Activated CD8-positive, alpha-beta T cell treated with anti-CD3 and anti-CD28 coated beads for 36 hours (primary cell): ENCODE measurements around the gene TTC23. TPM values are rescaled to one million over a fixed set of nuclear protein-coding genes. Genes with fewer than 3 reads are reported as not detected.

Experiments used
- ATAC-seq: fragments of 200-7000 bp; cut with Tn5 transposase; one replicate; pipeline ENCODE4 v1.10.0; 2021; ENCODE audit warnings: mild to moderate bottlenecking, moderate library complexity
- CTCF ChIA-PET: fragments of 350-600 bp; sonication (Branson Sonifier 250); formaldehyde crosslinking; loops from one replicate; lab custom pipeline; 2021; ENCODE audit warnings: antibody characterized with exemption; lab: Charles Lee
- POLR2A ChIA-PET: fragments of 350-600 bp; sonication (Branson Sonifier 250); formaldehyde crosslinking; loops from one replicate; lab custom pipeline; 2021; ENCODE audit warnings: antibody characterized with exemption; lab: Charles Lee
- DNase-seq: peaks from one replicate; pipeline ENCODE4 v3.0.0-alpha.2; 2020
- H3K27ac Mint-ChIP-seq: one replicate; pipeline ENCODE4 v1.8.0; 2021; ENCODE audit warnings: mild to moderate bottlenecking, mixed read lengths
- H3K27me3 Mint-ChIP-seq: one replicate; pipeline ENCODE4 v1.8.0; 2021; ENCODE audit warnings: mixed read lengths
- H3K36me3 Mint-ChIP-seq: one replicate; pipeline ENCODE4 v1.8.0; 2021; ENCODE audit warnings: low read depth, mixed read lengths
- H3K4me1 Mint-ChIP-seq: one replicate; pipeline ENCODE4 v1.8.0; 2021; ENCODE audit warnings: low read depth, mixed read lengths
- H3K4me3 Mint-ChIP-seq: one replicate; pipeline ENCODE4 v1.8.0; 2021; ENCODE audit warnings: mild to moderate bottlenecking, moderate library complexity, mixed read lengths
- H3K9me3 Mint-ChIP-seq: one replicate; pipeline ENCODE4 v1.8.0; 2021; ENCODE audit warnings: mixed read lengths
- CTCF ChIP-seq: fragments of 200-600 bp; IDR thresholded peaks from one replicate; pipeline ENCODE4 v1.8.0; 2022; ENCODE audit warnings: antibody characterized with exemption, mild to moderate bottlenecking
- intact Hi-C: fragments of 100-400 bp; cut with micrococcal nuclease; formaldehyde crosslinking; loops from one replicate; pipeline ENCODE4 v1.10.0; 2022
- total RNA-seq, 2 experiments: library from RNA; stranded (reverse); gene quantifications; one replicate each; pipeline ENCODE4 v1.2.3, GENCODE V29; 2021

The TTC23 gene
- total RNA-seq, 2 experiments from 2014 or later: 4.3 to 4.4 TPM

GRCh38 chr15:99211926-99212325 is 37.5 kb downstream of the TTC23 start:
- intact Hi-C loops: loop anchor here (2.0 kb wide), 1 partner anchor 109 kb away; no protein-coding TSS in a partner anchor
- H3K27ac Mint-ChIP-seq: no peak overlapping the region
- H3K4me3 Mint-ChIP-seq: no peak overlapping the region
- no peak for TF ChIP-seq CTCF
- H3K9me3 Mint-ChIP-seq: no peaks in the 10 kb centered on the region
- no peaks in the 10 kb centered on the region for H3K36me3 Mint-ChIP-seq
- ChIA-PET CTCF (interaction anchor here (1.9 to 2.9 kb wide), 2 partner anchors 107 to 109 kb away, joined by 10 to 13 read pairs; partner anchors contain the start of gene SYNM), POLR2A (no interaction called here)
- no peaks in the 10 kb centered on the region for H3K4me1 Mint-ChIP-seq
- peaks cover 3% of the 10 kb centered on the region for H3K27me3 Mint-ChIP-seq
- DNase-seq: no peak
- no peak for ATAC-seq

DNA sequence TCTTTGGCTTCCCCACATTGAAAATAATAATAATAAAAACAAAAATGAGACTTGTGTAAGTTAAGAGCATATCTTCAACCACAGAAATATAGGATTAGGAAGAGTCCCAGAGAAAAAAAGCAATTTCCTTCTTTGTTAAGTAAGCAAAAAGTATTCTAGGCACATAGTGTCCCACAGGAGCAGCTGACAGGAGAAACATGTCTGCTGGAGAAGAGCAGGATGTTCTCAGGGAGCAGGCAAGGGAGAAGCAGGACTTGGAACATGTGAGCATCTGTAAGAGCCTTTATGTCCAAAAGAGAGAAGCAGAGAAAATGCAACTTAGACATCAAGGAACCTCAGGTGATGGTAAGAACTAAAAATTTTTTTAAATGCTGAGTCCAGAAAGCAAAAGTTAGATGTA is 39.0 kb downstream of the TTC23 start:
- DNase-seq (no peak), ATAC-seq (no peak)
- no peaks in the 10 kb centered on the region for H3K4me1 Mint-ChIP-seq
- TF ChIP-seq CTCF: no peak
- CTCF ChIA-PET: interaction anchor here (1.1 to 3.1 kb wide), 5 partner anchors 9 to 134 kb away, joined by 3 to 12 read pairs (median 6); partner anchors contain the start of gene SYNM
- H3K4me3 Mint-ChIP-seq: no peak overlapping the region
- no peaks in the 10 kb centered on the region for H3K36me3 Mint-ChIP-seq
- no peak overlapping the region for H3K27ac Mint-ChIP-seq
- intact Hi-C loops: no loop called here
- POLR2A ChIA-PET: no interaction called here
- H3K9me3 Mint-ChIP-seq: no peaks in the 10 kb centered on the region
- peaks cover 7% of the 10 kb centered on the region for H3K27me3 Mint-ChIP-seq

- Mint-ChIP-seq H3K27ac (no peak overlapping the region), H3K27me3 (peaks cover 10% of the 10 kb centered on the region), H3K9me3 (no peaks in the 10 kb centered on the region), H3K4me1 (no peaks in the 10 kb centered on the region), H3K4me3 (no peak overlapping the region), H3K36me3 (no peaks in the 10 kb centered on the region)
- CTCF ChIA-PET: interaction anchor here (0.7 to 3.1 kb wide), 3 partner anchors 10 to 109 kb away, joined by 3 to 12 read pairs (median 7); partner anchors contain the start of gene SYNM
- POLR2A ChIA-PET: no interaction called here
- no peak for ATAC-seq
- TF ChIP-seq CTCF: no peak
- intact Hi-C loops: no loop called here
- DNase-seq: no peak
These were observed 40.1 kb downstream of the TTC23 start for GRCh38 chr15:99209326-99209725.

DNA sequence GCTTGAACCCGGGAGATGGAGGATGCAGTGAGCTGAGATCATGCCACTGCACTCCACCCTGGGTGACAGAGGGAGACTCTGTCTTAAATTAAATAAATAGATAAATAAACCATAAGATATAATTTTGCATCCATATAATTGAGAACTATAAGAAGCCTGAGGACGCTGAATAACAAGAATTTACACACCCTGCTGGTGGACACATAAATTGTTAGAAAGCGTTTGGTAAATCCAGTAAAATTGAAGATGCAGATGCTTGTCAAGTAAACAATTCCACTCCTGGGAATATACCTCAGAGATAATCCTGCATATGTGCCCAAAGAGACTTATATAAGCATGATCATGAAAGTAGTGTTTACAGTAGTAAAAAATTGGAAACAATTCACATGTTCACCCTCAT is 41.7 kb downstream of the TTC23 start:
- no peaks in the 10 kb centered on the region for H3K9me3 Mint-ChIP-seq
- H3K27ac Mint-ChIP-seq: no peak overlapping the region
- intact Hi-C loops: no loop called here
- CTCF ChIA-PET: interaction anchor here (0.6 kb wide), 1 partner anchor 114 kb away, joined by 3 read pairs; no protein-coding TSS in a partner anchor
- no peaks in the 10 kb centered on the region for H3K36me3 Mint-ChIP-seq
- H3K4me3 Mint-ChIP-seq: no peak overlapping the region
- no peak for ATAC-seq
- TF ChIP-seq CTCF: no peak
- H3K27me3 Mint-ChIP-seq: peaks cover 12% of the 10 kb centered on the region
- POLR2A ChIA-PET: no interaction called here
- no peak for DNase-seq
- no peaks in the 10 kb centered on the region for H3K4me1 Mint-ChIP-seq

GRCh38 chr15:99202176-99202552 is 47.2 kb downstream of the TTC23 start:
- intact Hi-C loops: no loop called here
- peaks cover 12% of the 10 kb centered on the region for H3K27me3 Mint-ChIP-seq
- no peaks in the 10 kb centered on the region for H3K4me1 Mint-ChIP-seq
- H3K36me3 Mint-ChIP-seq: no peaks in the 10 kb centered on the region
- H3K27ac Mint-ChIP-seq: no peak overlapping the region
- H3K9me3 Mint-ChIP-seq: no peaks in the 10 kb centered on the region
- ChIA-PET CTCF (interaction anchor here (1.8 kb wide), 1 partner anchor 8 kb away, joined by 6 read pairs; no protein-coding TSS in a partner anchor), POLR2A (no interaction called here)
- H3K4me3 Mint-ChIP-seq: no peak overlapping the region
- TF ChIP-seq CTCF: no peak
- no peak for ATAC-seq
- DNase-seq: no peak
